Ascending aorta (tissue), 2 donors: ENCODE results near the gene DOK4. TPM values are rescaled to one million over a fixed set of nuclear protein-coding genes. Genes with fewer than 3 reads are reported as not detected.

Experiments
- DNase-seq, 2 donors: peaks; one replicate each; pipeline ENCODE4 v3.0.0-alpha.2; 2019; ENCODE audit warnings: low spot score in 2 of 2
- H3K27ac ChIP-seq, 2 donors: fragments of 200-600 bp; sonication (generic); one replicate each; pipeline ENCODE4 v1.5.1; 2016 to 2017; ENCODE audit warnings: mild to moderate bottlenecking in 1 of 2
- H3K27me3 ChIP-seq: fragments of 200-600 bp; sonication (generic); one replicate; pipeline ENCODE4 v1.5.1; 2017
- H3K36me3 ChIP-seq, 2 donors: fragments of 200-600 bp; sonication (generic); one replicate each; pipeline ENCODE4 v1.5.1; 2016
- H3K4me1 ChIP-seq, 2 donors: fragments of 200-600 bp; sonication (generic); one replicate each; pipeline ENCODE4 v1.5.1; 2016 to 2017; ENCODE audit warnings: mild to moderate bottlenecking in 1 of 2
- H3K4me3 ChIP-seq, 2 donors: fragments of 200-600 bp; sonication (generic); one replicate each; pipeline ENCODE4 v1.5.1; 2016 to 2017; ENCODE audit warnings: mild to moderate bottlenecking in 1 of 2
- H3K9me3 ChIP-seq, 2 donors: fragments of 200-600 bp; sonication (generic); one replicate each; pipeline ENCODE4 v1.5.1; 2016
- CTCF ChIP-seq, 3 experiments: fragments of 200-600 bp in 2 of 3; fragments of 450-650 bp in 1 of 3; sonication (generic) in 2 of 3; IDR thresholded peaks; one replicate each; pipeline ENCODE4 v1.5.1; 2016 to 2019; ENCODE audit warnings: antibody characterized with exemption in 3 of 3, mild to moderate bottlenecking in 1 of 3, moderate library complexity in 1 of 3
- intact Hi-C: fragments of 100-400 bp; cut with DNase I; formaldehyde crosslinking; loops from one replicate; pipeline ENCODE4 v1.15.1; 2023
- total RNA-seq: library from RNA; depleted of rRNA; stranded (reverse); fragments of >200 nt; gene quantifications from one replicate; pipeline ENCODE4 v1.1.0, GENCODE V29; 2016

DOK4 gene
- total RNA-seq, 1 donor from 2014 or later, result 40.2 TPM

- DNase-seq, result no peak
- TF ChIP-seq CTCF (IDR thresholded peaks at IDR 0.05), result no peak
- Histone ChIP-seq H3K4me3 (no peak overlapping the region), H3K27me3 (no peaks in the 10 kb centered on the region), H3K9me3 (no peaks in the 10 kb centered on the region), H3K36me3 (peaks cover 37 to 49% of the 10 kb centered on the region in 2 donors), H3K4me1 (no peaks in the 10 kb centered on the region), H3K27ac (no peak overlapping the region)
- intact Hi-C loops, result loop anchor here (2.0 to 5.0 kb wide), 2 partner anchors 41 to 100 kb away; no protein-coding TSS in a partner anchor
Measured at GRCh38 chr16:57518520-57518919, 32.2 kb upstream of the DOK4 start.

GRCh38 chr16:57517397-57518367 lies 31.4 kb upstream of the DOK4 start:
- Histone ChIP-seq H3K36me3 (peaks cover 43 to 55% of the 10 kb centered on the region in 2 donors), H3K27me3 (no peaks in the 10 kb centered on the region), H3K27ac (no peak overlapping the region), H3K9me3 (no peaks in the 10 kb centered on the region), H3K4me1 (no peaks in the 10 kb centered on the region), H3K4me3 (no peak overlapping the region)
- intact Hi-C loops, result loop anchor here (2.0 to 5.0 kb wide), 2 partner anchors 40 to 99 kb away; no protein-coding TSS in a partner anchor
- TF ChIP-seq CTCF (IDR thresholded peaks at IDR 0.05), result no peak
- DNase-seq, result no peak

DNA sequence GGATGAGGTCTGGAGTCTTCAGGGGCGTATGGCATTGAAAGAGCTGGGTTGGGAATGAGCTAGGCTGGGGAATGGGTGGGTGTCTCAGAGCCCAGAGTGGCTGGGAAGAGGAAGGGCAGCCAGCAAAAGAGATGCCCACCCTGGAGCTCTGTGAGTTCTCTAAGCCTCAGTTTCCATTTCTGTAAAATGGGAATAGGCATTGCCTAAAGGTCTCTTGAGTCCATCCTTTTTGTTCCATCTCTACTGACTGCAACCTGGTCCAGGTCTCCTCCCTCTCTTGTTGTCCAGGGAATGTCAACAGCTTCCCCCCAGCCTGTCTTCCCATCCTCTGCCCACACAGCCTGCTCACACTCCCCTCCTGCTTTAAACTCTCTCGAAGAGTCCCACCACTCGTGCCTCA lies 30.5 kb upstream of the DOK4 start:
- Histone ChIP-seq H3K27me3 (no peaks in the 10 kb centered on the region), H3K4me1 (no peaks in the 10 kb centered on the region), H3K9me3 (no peaks in the 10 kb centered on the region), H3K27ac (no peak overlapping the region), H3K36me3 (peaks cover 49 to 63% of the 10 kb centered on the region in 2 donors), H3K4me3 (no peak overlapping the region)
- TF ChIP-seq CTCF (IDR thresholded peaks at IDR 0.05), result no peak
- intact Hi-C loops, result loop anchor here (5.0 kb wide), 1 partner anchor 39 kb away; no protein-coding TSS in a partner anchor
- no peak for DNase-seq

GRCh38 chr16:57516176-57516725 lies 30.0 kb upstream of the DOK4 start:
- Histone ChIP-seq H3K27me3 (no peaks in the 10 kb centered on the region), H3K27ac (no peak overlapping the region), H3K36me3 (peaks cover 49 to 63% of the 10 kb centered on the region in 2 donors), H3K4me3 (no peak overlapping the region), H3K4me1 (no peaks in the 10 kb centered on the region), H3K9me3 (no peaks in the 10 kb centered on the region)
- intact Hi-C loops, result loop anchor here (5.0 kb wide), 1 partner anchor 39 kb away; no protein-coding TSS in a partner anchor
- no peak for DNase-seq
- no peak for TF ChIP-seq CTCF (IDR thresholded peaks at IDR 0.05)

DNA sequence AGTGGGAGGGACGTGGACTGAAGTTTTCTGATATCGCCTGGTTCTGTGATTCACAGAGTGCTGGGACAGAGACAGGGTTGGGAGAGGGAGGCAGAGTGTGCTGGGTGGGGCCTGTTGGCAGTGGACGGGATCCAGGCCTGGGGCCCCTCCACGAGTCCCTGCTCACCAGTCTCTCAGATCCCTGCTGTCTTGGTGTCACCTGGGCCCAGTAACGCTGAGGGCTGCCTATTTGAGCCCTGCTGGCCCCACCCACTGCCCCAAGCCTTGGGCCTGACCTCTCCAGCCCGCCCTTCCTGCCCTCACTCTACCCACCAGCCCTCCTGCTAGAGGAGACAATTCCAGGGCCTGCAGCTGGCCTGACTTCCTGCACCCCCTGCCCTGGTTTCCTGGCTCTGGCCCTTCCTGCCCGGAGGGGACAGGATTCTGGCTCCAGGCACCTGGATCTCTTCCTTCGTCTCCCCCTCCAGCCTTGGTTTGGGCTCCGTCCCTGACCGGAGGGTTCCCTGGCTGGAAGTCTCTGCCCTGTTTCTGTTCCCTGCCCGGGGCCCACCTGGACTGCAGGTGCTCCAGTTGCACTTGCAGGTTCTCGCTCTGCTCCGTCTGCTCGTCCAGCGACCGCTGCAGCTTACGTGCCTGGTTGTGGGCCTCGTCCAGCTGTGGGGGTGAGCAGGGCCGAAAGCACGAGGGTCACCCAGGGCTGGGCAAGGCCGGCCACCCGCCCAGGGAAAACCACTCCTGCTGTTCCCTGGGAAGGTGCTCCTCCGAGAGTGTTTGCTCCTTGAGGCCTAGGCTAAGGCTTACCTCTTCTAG lies 28.7 kb upstream of the DOK4 start:
- no peak for TF ChIP-seq CTCF (IDR thresholded peaks at IDR 0.05)
- H3K27ac ChIP-seq, result no peak overlapping the region
- H3K4me1 ChIP-seq, result no peaks in the 10 kb centered on the region
- no peak for DNase-seq
- intact Hi-C loops, result loop anchor here (5.0 kb wide), 1 partner anchor 38 kb away; no protein-coding TSS in a partner anchor
- H3K4me3 ChIP-seq, result no peak overlapping the region
- peaks cover 49 to 63% of the 10 kb centered on the region in 2 donors for H3K36me3 ChIP-seq
- no peaks in the 10 kb centered on the region for H3K9me3 ChIP-seq
- no peaks in the 10 kb centered on the region for H3K27me3 ChIP-seq
